ENCODE measurements around the gene CHCHD1.
A peak's percentile ranks its signal among the peaks of the same experiment; 100 is the strongest.

CHCHD1 gene

DNA sequence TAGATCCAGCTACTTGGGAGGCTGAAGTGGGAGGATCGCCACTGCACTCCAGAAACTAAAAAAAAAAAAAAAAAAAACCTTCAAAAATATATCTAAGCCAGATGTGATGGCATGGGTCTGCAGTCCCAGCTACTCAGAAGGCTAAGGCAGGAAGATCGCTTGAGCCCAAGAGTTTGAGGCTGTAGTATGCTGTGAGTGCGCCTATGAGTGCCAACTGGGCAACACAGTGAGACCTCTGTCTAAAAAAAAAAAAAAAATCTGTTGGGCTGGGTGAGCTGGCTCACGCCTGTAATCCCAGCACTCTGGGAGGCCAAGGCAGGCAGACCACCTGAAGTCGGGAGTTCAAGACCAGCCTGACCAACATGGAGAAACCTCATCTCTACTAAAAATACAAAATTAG is 2.8 kb upstream of the CHCHD1 start:
- CTCF ChIA-PET = interaction anchor here (0.7 to 6.3 kb wide), 4 partner anchors 7 to 250 kb away, joined by 3 to 39 read pairs (median 5); a partner anchor contains a TSS
- H3K36me3 ChIP-seq (ENCODE audit: control insufficient read depth in 4 of 4, insufficient read depth in 4 of 4, low read length in 3 of 4) = peaks cover 0 to 32% (median 26%) of the 10 kb centered on the region in 4 experiments

DNA sequence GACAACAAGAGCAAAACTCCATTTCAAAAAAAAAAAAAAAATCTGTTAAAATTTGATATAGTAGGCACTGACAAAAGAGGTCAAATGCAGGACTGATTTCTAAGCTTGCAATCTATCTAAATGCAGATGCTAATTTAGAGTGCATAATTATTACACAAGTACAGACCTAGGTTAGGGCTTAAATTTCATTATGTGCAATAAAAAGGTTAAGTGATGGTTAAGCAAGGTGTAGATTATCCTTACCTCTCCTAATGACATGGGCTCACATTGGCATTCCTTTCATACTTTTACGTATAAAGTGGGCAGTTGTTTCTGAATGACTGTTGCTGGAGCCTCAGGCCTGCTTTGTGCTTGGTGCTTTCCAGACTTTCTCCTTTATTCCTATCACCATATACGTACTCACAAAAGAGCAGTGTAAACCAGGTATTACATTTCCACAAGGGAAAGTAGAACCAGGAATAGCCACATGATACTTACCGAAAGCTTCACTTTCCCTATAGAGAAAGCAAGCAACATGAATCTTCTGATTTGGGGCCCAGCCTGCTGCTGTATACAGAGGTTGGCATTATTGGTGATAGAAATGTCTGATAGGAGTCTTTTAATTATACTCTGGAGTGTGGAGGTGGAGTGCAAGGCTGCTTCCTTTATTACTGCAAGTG is 2.2 kb upstream of the CHCHD1 start:
- WGBS (ENCODE audit: insufficient coverage) = 100% methylated on average over 2 of the region's 3 CpGs
- Histone ChIP-seq H3K4me1 (ENCODE audit: control extremely low read depth in 1 of 4, control insufficient read depth in 4 of 4, insufficient read depth in 4 of 4, low read length in 3 of 4) (peaks cover 14 to 45% (median 30%) of the 10 kb centered on the region in 4 experiments), H3K27ac (ENCODE audit: insufficient read depth in 1 of 2, low read depth in 1 of 2, low read length in 2 of 2, poor library complexity in 1 of 2, severe bottlenecking in 2 of 2) (no peak overlapping the region), H3K4me3 (ENCODE audit: control insufficient read depth in 1 of 7, extremely low read depth in 1 of 7, insufficient read depth in 4 of 7, low read depth in 2 of 7, low read length in 6 of 7) (no peak overlapping the region), H3K27me3 (replicated peaks in 2 of 5; ENCODE audit: control insufficient read depth in 4 of 5, insufficient read depth in 5 of 5, low read length in 4 of 5) (no peaks in the 10 kb centered on the region), H3K36me3 (ENCODE audit: control insufficient read depth in 4 of 4, insufficient read depth in 4 of 4, low read length in 3 of 4) (peaks cover 0 to 30% (median 23%) of the 10 kb centered on the region in 4 experiments), H3K9me3 (ENCODE audit: control extremely low read depth in 1 of 5, control insufficient read depth in 4 of 5, insufficient read depth in 2 of 5, low read depth in 1 of 5, low read length in 4 of 5) (no peaks in the 10 kb centered on the region)
- DNase-seq = no peak
- ChIA-PET CTCF (interaction anchor here (0.6 to 6.3 kb wide), 4 partner anchors 8 to 251 kb away, joined by 3 to 39 read pairs (median 5); a partner anchor contains a TSS), POLR2A (interaction anchor here (3.5 kb wide), 1 partner anchor 7 kb away, joined by 18 read pairs; a partner anchor contains a TSS)

More for the DNA sequence above, 2.8 kb upstream of the CHCHD1 start:
- Histone ChIP-seq H3K4me3 (ENCODE audit: control insufficient read depth in 1 of 7, extremely low read depth in 1 of 7, insufficient read depth in 4 of 7, low read depth in 2 of 7, low read length in 6 of 7) (no peak overlapping the region), H3K27me3 (replicated peaks in 2 of 5; ENCODE audit: control insufficient read depth in 4 of 5, insufficient read depth in 5 of 5, low read length in 4 of 5) (no peaks in the 10 kb centered on the region), H3K9me3 (ENCODE audit: control extremely low read depth in 1 of 5, control insufficient read depth in 4 of 5, insufficient read depth in 2 of 5, low read depth in 1 of 5, low read length in 4 of 5) (no peaks in the 10 kb centered on the region), H3K4me1 (ENCODE audit: control extremely low read depth in 1 of 4, control insufficient read depth in 4 of 4, insufficient read depth in 4 of 4, low read length in 3 of 4) (peaks cover 16 to 49% (median 33%) of the 10 kb centered on the region in 4 experiments), H3K27ac (ENCODE audit: insufficient read depth in 1 of 2, low read depth in 1 of 2, low read length in 2 of 2, poor library complexity in 1 of 2, severe bottlenecking in 2 of 2) (no peak overlapping the region)
- no peak for DNase-seq
- POLR2A ChIA-PET = no interaction called here
- WGBS (ENCODE audit: insufficient coverage) = 92% methylated on average over 2 of the region's 5 CpGs

DNA sequence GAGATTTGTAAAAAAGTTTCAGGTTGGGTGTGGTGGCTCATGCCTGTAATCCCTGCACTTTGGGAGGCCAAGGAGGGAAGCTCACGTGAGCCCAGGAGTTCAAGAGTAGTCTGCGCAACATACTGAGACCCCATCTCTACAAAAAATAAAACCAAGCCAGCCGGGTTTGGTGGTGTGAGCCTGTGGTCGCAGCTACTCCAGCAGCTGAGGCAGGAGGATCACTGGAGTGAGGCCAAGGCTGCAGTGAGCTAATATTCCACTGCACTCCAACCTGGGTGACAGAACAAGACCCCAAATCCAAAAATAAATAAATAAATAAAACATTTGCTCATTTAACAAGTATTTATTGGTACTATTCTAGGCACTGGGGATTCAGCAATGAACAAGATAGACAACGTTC is 1.5 kb upstream of the CHCHD1 start:
- Histone ChIP-seq H3K27ac (ENCODE audit: insufficient read depth in 1 of 2, low read depth in 1 of 2, low read length in 2 of 2, poor library complexity in 1 of 2, severe bottlenecking in 2 of 2) (peak overlapping the region in 1 of 2 experiments; percentile 12), H3K27me3 (replicated peaks in 2 of 5; ENCODE audit: control insufficient read depth in 4 of 5, insufficient read depth in 5 of 5, low read length in 4 of 5) (no peaks in the 10 kb centered on the region), H3K4me1 (ENCODE audit: control extremely low read depth in 1 of 4, control insufficient read depth in 4 of 4, insufficient read depth in 4 of 4, low read length in 3 of 4) (peaks cover 14 to 44% (median 27%) of the 10 kb centered on the region in 4 experiments), H3K36me3 (ENCODE audit: control insufficient read depth in 4 of 4, insufficient read depth in 4 of 4, low read length in 3 of 4) (peaks cover 0 to 26% (median 19%) of the 10 kb centered on the region in 4 experiments), H3K4me3 (ENCODE audit: control insufficient read depth in 1 of 7, extremely low read depth in 1 of 7, insufficient read depth in 4 of 7, low read depth in 2 of 7, low read length in 6 of 7) (peak overlapping the region in 2 of 7 experiments; percentile 77 to 91), H3K9me3 (ENCODE audit: control extremely low read depth in 1 of 5, control insufficient read depth in 4 of 5, insufficient read depth in 2 of 5, low read depth in 1 of 5, low read length in 4 of 5) (no peaks in the 10 kb centered on the region)
- WGBS (ENCODE audit: insufficient coverage) = 100% methylated on average over 1 of the region's 5 CpGs
- DNase-seq = no peak
- ChIA-PET CTCF (interaction anchor here (1.9 to 6.3 kb wide), 2 partner anchors 8 to 30 kb away, joined by 6 to 39 read pairs; a partner anchor contains a TSS), POLR2A (interaction anchor here (3.5 kb wide), 1 partner anchor 8 kb away, joined by 18 read pairs; a partner anchor contains a TSS)

DNA sequence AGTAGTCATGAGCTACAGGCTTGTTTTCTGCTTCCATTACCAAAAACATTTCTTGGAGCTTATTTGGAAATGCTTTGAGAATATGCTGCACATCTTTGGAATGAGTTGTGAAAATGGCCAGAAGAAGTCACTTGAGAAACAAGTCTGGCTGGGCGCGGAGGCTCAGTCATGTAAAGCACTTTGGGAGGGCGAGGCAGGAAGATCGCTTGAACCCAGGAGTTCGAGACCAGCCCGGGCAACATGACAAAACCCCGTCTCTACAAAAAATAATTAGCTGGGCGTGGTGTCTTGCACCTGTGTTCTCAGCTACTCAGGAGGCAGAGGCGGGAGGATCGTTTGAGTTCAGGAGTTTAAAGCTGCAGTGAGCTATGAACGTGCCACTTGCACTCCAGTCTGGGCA is 882 bp upstream of the CHCHD1 start:
- peak overlapping the region in 6 of 7 experiments; percentile 77 to 95 (median 84) for H3K4me3 ChIP-seq (ENCODE audit: control insufficient read depth in 1 of 7, extremely low read depth in 1 of 7, insufficient read depth in 4 of 7, low read depth in 2 of 7, low read length in 6 of 7)
- H3K36me3 ChIP-seq (ENCODE audit: control insufficient read depth in 4 of 4, insufficient read depth in 4 of 4, low read length in 3 of 4) = peaks cover 0 to 21% (median 16%) of the 10 kb centered on the region in 4 experiments
- H3K27ac ChIP-seq (ENCODE audit: insufficient read depth in 1 of 2, low read depth in 1 of 2, low read length in 2 of 2, poor library complexity in 1 of 2, severe bottlenecking in 2 of 2) = peak overlapping the region; percentile 81 to 92
- no peak for DNase-seq
- POLR2A ChIA-PET = interaction anchor here (1.0 to 3.5 kb wide), 2 partner anchors 8 to 98 kb away, joined by 3 to 18 read pairs; a partner anchor contains a TSS
- H3K9me3 ChIP-seq (ENCODE audit: control extremely low read depth in 1 of 5, control insufficient read depth in 4 of 5, insufficient read depth in 2 of 5, low read depth in 1 of 5, low read length in 4 of 5) = no peaks in the 10 kb centered on the region
- no peaks in the 10 kb centered on the region for H3K27me3 ChIP-seq (replicated peaks in 2 of 5; ENCODE audit: control insufficient read depth in 4 of 5, insufficient read depth in 5 of 5, low read length in 4 of 5)
- CTCF ChIA-PET = interaction anchor here (1.4 to 6.3 kb wide), 3 partner anchors 9 to 99 kb away, joined by 3 to 39 read pairs (median 6); a partner anchor contains a TSS
- H3K4me1 ChIP-seq (ENCODE audit: control extremely low read depth in 1 of 4, control insufficient read depth in 4 of 4, insufficient read depth in 4 of 4, low read length in 3 of 4) = peaks cover 14 to 39% (median 25%) of the 10 kb centered on the region in 4 experiments
- 56% methylated on average over 10 of the region's 11 CpGs for WGBS (ENCODE audit: insufficient coverage)

DNA sequence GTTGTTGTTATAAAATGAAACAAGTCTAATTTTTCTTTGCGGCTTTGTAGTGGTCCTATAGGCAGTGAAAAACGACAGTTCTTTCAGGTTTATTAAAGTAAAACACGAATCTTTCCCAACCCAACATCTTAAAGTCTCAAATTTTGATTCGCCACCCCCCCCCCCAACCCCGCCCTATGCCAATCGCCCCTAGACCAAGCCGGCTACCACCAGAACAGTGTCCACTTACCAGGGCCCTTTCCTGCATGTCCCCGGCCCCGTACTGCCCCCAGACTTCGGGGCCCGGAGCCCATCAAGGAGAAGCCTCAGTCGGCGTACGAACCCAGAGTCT is 335 bp upstream of the CHCHD1 start:
- DNase-seq = no peak
- 0% methylated on average over 9 of the region's 14 CpGs for WGBS (ENCODE audit: insufficient coverage)
- Histone ChIP-seq H3K4me1 (ENCODE audit: control extremely low read depth in 1 of 4, control insufficient read depth in 4 of 4, insufficient read depth in 4 of 4, low read length in 3 of 4) (peaks cover 16 to 41% (median 29%) of the 10 kb centered on the region in 4 experiments), H3K9me3 (ENCODE audit: control extremely low read depth in 1 of 5, control insufficient read depth in 4 of 5, insufficient read depth in 2 of 5, low read depth in 1 of 5, low read length in 4 of 5) (no peaks in the 10 kb centered on the region), H3K36me3 (ENCODE audit: control insufficient read depth in 4 of 4, insufficient read depth in 4 of 4, low read length in 3 of 4) (peaks cover 0 to 20% (median 14%) of the 10 kb centered on the region in 4 experiments), H3K4me3 (ENCODE audit: control insufficient read depth in 1 of 7, extremely low read depth in 1 of 7, insufficient read depth in 4 of 7, low read depth in 2 of 7, low read length in 6 of 7) (peak overlapping the region; percentile 54 to 95 (median 84)), H3K27ac (ENCODE audit: insufficient read depth in 1 of 2, low read depth in 1 of 2, low read length in 2 of 2, poor library complexity in 1 of 2, severe bottlenecking in 2 of 2) (peak overlapping the region; percentile 81 to 92), H3K27me3 (replicated peaks in 2 of 5; ENCODE audit: control insufficient read depth in 4 of 5, insufficient read depth in 5 of 5, low read length in 4 of 5) (no peaks in the 10 kb centered on the region)
- CTCF ChIA-PET = interaction anchor here (1.3 to 6.3 kb wide), 4 partner anchors 9 to 98 kb away, joined by 3 to 39 read pairs (median 4); a partner anchor contains a TSS
- POLR2A ChIA-PET = interaction anchor here (1.0 to 3.5 kb wide), 2 partner anchors 9 to 97 kb away, joined by 3 to 18 read pairs; a partner anchor contains a TSS

DNA sequence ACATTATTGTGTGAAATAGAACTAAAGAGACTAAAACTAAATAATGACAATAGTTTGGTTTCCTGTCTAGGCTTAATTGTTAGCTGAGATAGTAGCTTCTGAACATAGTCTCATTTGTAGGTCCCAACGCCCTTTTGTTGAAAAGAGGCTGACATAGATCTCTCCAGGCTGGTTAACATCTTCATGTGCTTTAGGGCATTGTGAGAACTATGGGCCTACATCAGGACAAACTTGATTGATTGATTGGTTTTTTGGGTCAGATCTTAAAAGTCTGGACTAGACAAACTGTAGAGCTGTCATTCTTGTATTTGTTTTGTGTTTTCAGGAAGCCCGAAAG is 869 bp downstream of the CHCHD1 start:
- Histone ChIP-seq H3K4me1 (ENCODE audit: control extremely low read depth in 1 of 4, control insufficient read depth in 4 of 4, insufficient read depth in 4 of 4, low read length in 3 of 4) (peaks cover 18 to 50% (median 35%) of the 10 kb centered on the region in 4 experiments), H3K36me3 (ENCODE audit: control insufficient read depth in 4 of 4, insufficient read depth in 4 of 4, low read length in 3 of 4) (peaks cover 0 to 14% (median 8%) of the 10 kb centered on the region in 4 experiments), H3K4me3 (ENCODE audit: control insufficient read depth in 1 of 7, extremely low read depth in 1 of 7, insufficient read depth in 4 of 7, low read depth in 2 of 7, low read length in 6 of 7) (peak overlapping the region in 6 of 7 experiments; percentile 77 to 95 (median 84)), H3K27me3 (replicated peaks in 2 of 5; ENCODE audit: control insufficient read depth in 4 of 5, insufficient read depth in 5 of 5, low read length in 4 of 5) (no peaks in the 10 kb centered on the region), H3K9me3 (ENCODE audit: control extremely low read depth in 1 of 5, control insufficient read depth in 4 of 5, insufficient read depth in 2 of 5, low read depth in 1 of 5, low read length in 4 of 5) (no peaks in the 10 kb centered on the region), H3K27ac (ENCODE audit: insufficient read depth in 1 of 2, low read depth in 1 of 2, low read length in 2 of 2, poor library complexity in 1 of 2, severe bottlenecking in 2 of 2) (peak overlapping the region; percentile 81 to 92)
- ChIA-PET POLR2A (interaction anchor here (3.5 kb wide), 1 partner anchor 10 kb away, joined by 18 read pairs; a partner anchor contains a TSS), CTCF (interaction anchor here (1.3 to 6.3 kb wide), 2 partner anchors 11 to 66 kb away, joined by 3 to 39 read pairs; a partner anchor contains a TSS)
- DNase-seq = no peak
- 55% methylated on average over 2 of the region's 2 CpGs for WGBS (ENCODE audit: insufficient coverage)

All from common myeloid progenitor, CD34-positive (primary cell).